ENCODE results near the gene SRL. TPM values are rescaled to one million over a fixed set of nuclear protein-coding genes. Genes with fewer than 3 reads are reported as not detected.

SRL gene
- total RNA-seq, 2 donors from 2014 or later: not detected

GRCh38 chr16:4240624-4241023, 1.3 kb downstream of the SRL start:
- intact Hi-C loops (cut with DNase I): loop anchor here (10.0 kb wide), 1 partner anchor 256 kb away; no protein-coding TSS in a partner anchor
- no peak overlapping the region for H3K27ac ChIP-seq
- H3K4me3 ChIP-seq: no peak overlapping the region
- DNase-seq (no peak), ATAC-seq (no peak)
- H3K4me1 ChIP-seq: no peaks in the 10 kb centered on the region
- 71 to 89% methylated on average over 3 to 12 of the region's 12 CpGs for WGBS, 2 donors
- no peaks in the 10 kb centered on the region for H3K36me3 ChIP-seq (replicated peaks in 1 of 2; ENCODE audit: insufficient read depth in 1 of 2, low read depth in 2 of 2)
- no peaks in the 10 kb centered on the region for H3K27me3 ChIP-seq
- TF ChIP-seq POLR2A (IDR thresholded peaks at IDR 0.05): no peak
- no peak for TF ChIP-seq CTCF (IDR thresholded peaks at IDR 0.05)
- H3K9me3 ChIP-seq: no peaks in the 10 kb centered on the region

GRCh38 chr16:4239682-4240175, 2.2 kb downstream of the SRL start:
- DNase-seq: no peak
- H3K4me3 ChIP-seq: no peak overlapping the region
- H3K27ac ChIP-seq: no peak overlapping the region
- H3K27me3 ChIP-seq: no peaks in the 10 kb centered on the region
- no peak for ATAC-seq
- H3K9me3 ChIP-seq: no peaks in the 10 kb centered on the region
- WGBS, 2 donors: 83 to 87% methylated on average over 18 to 19 of the region's 19 CpGs
- H3K36me3 ChIP-seq (replicated peaks in 1 of 2; ENCODE audit: insufficient read depth in 1 of 2, low read depth in 2 of 2): no peaks in the 10 kb centered on the region
- TF ChIP-seq CTCF (IDR thresholded peaks at IDR 0.05) (no peak), POLR2A (IDR thresholded peaks at IDR 0.05) (no peak)
- intact Hi-C loops (cut with DNase I): loop anchor here (10.0 kb wide), 1 partner anchor 255 kb away; no protein-coding TSS in a partner anchor
- no peaks in the 10 kb centered on the region for H3K4me1 ChIP-seq

- Histone ChIP-seq H3K36me3 (replicated peaks in 1 of 2; ENCODE audit: insufficient read depth in 1 of 2, low read depth in 2 of 2) (no peaks in the 10 kb centered on the region), H3K4me1 (no peaks in the 10 kb centered on the region), H3K27me3 (no peaks in the 10 kb centered on the region), H3K4me3 (no peak overlapping the region), H3K27ac (no peak overlapping the region), H3K9me3 (no peaks in the 10 kb centered on the region)
- TF ChIP-seq CTCF (IDR thresholded peaks at IDR 0.05) (no peak), POLR2A (IDR thresholded peaks at IDR 0.05) (no peak)
- ATAC-seq (no peak), DNase-seq (no peak)
- intact Hi-C loops (cut with DNase I): no loop called here
- WGBS, 2 donors: 68 to 92% methylated on average over 5 of the region's 5 CpGs
These were observed 2.9 kb downstream of the SRL start for GRCh38 chr16:4239020-4239419.

GRCh38 chr16:4233431-4233830, 8.4 kb downstream of the SRL start:
- Histone ChIP-seq H3K27me3 (no peaks in the 10 kb centered on the region), H3K36me3 (replicated peaks in 1 of 2; ENCODE audit: insufficient read depth in 1 of 2, low read depth in 2 of 2) (no peaks in the 10 kb centered on the region), H3K27ac (no peak overlapping the region), H3K4me3 (no peak overlapping the region), H3K9me3 (no peaks in the 10 kb centered on the region), H3K4me1 (no peaks in the 10 kb centered on the region)
- intact Hi-C loops (cut with DNase I): no loop called here
- TF ChIP-seq CTCF (IDR thresholded peaks at IDR 0.05) (no peak), POLR2A (IDR thresholded peaks at IDR 0.05) (no peak)
- ATAC-seq (no peak), DNase-seq (no peak)
- 70 to 81% methylated on average over 4 of the region's 4 CpGs for WGBS, 2 donors

All from body of pancreas (tissue), 4 donors.